ENCODE measurements around the gene FSCN2.

- TF ChIP-seq CTCF (IDR thresholded peaks at IDR 0.05; ENCODE audit: extremely low read depth in 1 of 2, insufficient read depth in 1 of 2, low read depth in 1 of 2, low read length in 2 of 2), result no peak
- no peak for TF ChIP-seq POLR2A (IDR thresholded peaks at IDR 0.05; ENCODE audit: low read depth, low read length)
- TF ChIP-seq POLR2AphosphoS5 (IDR thresholded peaks at IDR 0.05; ENCODE audit: insufficient read depth, low read depth, low read length), result no peak
- TF ChIP-seq JUN (IDR thresholded peaks at IDR 0.05; ENCODE audit: borderline replicate concordance, insufficient read depth, insufficient read length, low read depth), result no peak
- no peak for TF ChIP-seq MYC (IDR thresholded peaks at IDR 0.05; ENCODE audit: low read depth, low read length)
- TF ChIP-seq EZH2 (IDR thresholded peaks at IDR 0.05; ENCODE audit: borderline replicate concordance, low read depth, low read length, severe bottlenecking), result no peak
- TF ChIP-seq MAX (IDR thresholded peaks at IDR 0.05; ENCODE audit: insufficient read depth, insufficient read length), result no peak
- TF ChIP-seq GATA2 (IDR thresholded peaks at IDR 0.05; ENCODE audit: insufficient read depth, insufficient read length, low read depth, low read length), result no peak
- no peak for TF ChIP-seq FOS (IDR thresholded peaks at IDR 0.05; ENCODE audit: borderline replicate concordance, insufficient read depth, low read length)
Measured at GRCh38 chr17:81515530-81516041, 12.6 kb upstream of the FSCN2 start.

Data from endothelial cell of umbilical vein (primary cell).